ENCODE measurements around the gene PLEKHM2. TPM values are rescaled to one million over a fixed set of nuclear protein-coding genes. Genes with fewer than 3 reads are reported as not detected.

The PLEKHM2 gene
- total RNA-seq, 1 experiment from 2014 or later, result 45.9 TPM

DNA sequence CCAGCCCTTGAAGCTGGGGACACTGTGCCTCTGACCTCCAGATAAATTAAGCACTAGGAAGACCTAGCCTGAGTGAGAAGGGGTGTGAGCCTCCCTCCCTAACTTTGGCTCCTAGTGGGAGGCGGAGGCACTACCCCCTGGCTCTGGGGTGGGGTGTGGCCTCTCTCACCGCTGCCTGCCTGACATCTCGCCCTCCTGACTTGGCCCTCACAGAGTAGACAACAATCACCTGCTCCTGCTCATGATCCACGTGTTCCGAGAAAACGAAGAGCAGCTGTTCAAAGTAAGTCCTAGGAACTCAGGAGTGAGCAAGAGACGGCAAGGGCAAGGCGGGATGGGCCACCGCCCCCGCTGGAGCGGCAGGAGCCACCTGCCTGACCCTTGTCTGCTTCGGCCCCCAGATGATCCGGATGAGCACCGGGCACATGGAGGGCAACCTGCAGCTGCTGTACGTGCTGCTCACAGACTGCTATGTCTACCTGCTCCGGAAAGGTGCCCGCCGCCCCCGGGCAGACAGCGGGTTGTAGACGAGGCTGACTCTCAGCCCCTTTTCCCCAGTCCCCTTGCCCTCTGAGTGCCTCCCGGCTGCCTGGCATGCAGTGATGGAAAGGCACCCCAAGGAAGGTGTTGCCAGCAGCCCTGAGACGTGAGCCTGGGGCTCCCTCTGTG is 43.9 kb downstream of the PLEKHM2 start:
- Histone ChIP-seq H3K18ac (ENCODE audit: insufficient read length, low read depth, low read length) (no peak overlapping the region), H3K4me2 (ENCODE audit: insufficient read depth, insufficient read length, low read length) (no peak overlapping the region), H2BK120ac (ENCODE audit: low read depth, low read length, poor library complexity, severe bottlenecking) (no peak overlapping the region), H4K8ac (replicated peaks; ENCODE audit: insufficient read length, low read depth, low read length) (no peak overlapping the region), H4K5ac (ENCODE audit: insufficient read length, low read depth, low read length) (no peak overlapping the region), H3K27me3 (ENCODE audit: insufficient read depth, low read length) (no peaks in the 10 kb centered on the region), H3K23ac (ENCODE audit: insufficient read length, low read depth, low read length) (no peak overlapping the region), H2BK20ac (ENCODE audit: low read depth, low read length, poor library complexity, severe bottlenecking) (no peak overlapping the region), H2AFZ (ENCODE audit: low read length) (no peak overlapping the region), H3T11ph (ENCODE audit: low read length) (no peak overlapping the region), H4K91ac (ENCODE audit: insufficient read length, low read depth, low read length) (no peak overlapping the region), H3K9me3 (ENCODE audit: control insufficient read depth, low read depth, low read length) (no peaks in the 10 kb centered on the region), H3K9ac (ENCODE audit: extremely low read depth, insufficient read length, low read length) (no peak overlapping the region), H2BK15ac (ENCODE audit: low read depth, low read length) (no peak overlapping the region), H2BK12ac (ENCODE audit: insufficient read length, low read depth, low read length) (no peak overlapping the region), H2BK5ac (ENCODE audit: insufficient read length, low read length) (no peak overlapping the region), H3K79me1 (ENCODE audit: insufficient read depth, low read depth, low read length, poor library complexity, severe bottlenecking) (no peaks in the 10 kb centered on the region), H3K79me2 (ENCODE audit: insufficient read depth, low read length) (no peaks in the 10 kb centered on the region), H3K4ac (ENCODE audit: low read depth, low read length) (no peak overlapping the region), H3K14ac (ENCODE audit: insufficient read depth, low read length) (no peak overlapping the region), H4K20me1 (ENCODE audit: control insufficient read depth, insufficient read depth, insufficient read length) (no peaks in the 10 kb centered on the region), H2AK5ac (ENCODE audit: insufficient read length, low read length) (no peak overlapping the region), H3K56ac (ENCODE audit: insufficient read length, low read depth, low read length) (no peak overlapping the region), H3K23me2 (ENCODE audit: insufficient read length, low read depth, low read length, poor library complexity, severe bottlenecking) (no peaks in the 10 kb centered on the region), H3K4me1 (ENCODE audit: insufficient read depth, low read length) (no peaks in the 10 kb centered on the region), H3K27ac (ENCODE audit: insufficient read length, low read depth, low read length) (no peak overlapping the region)
- H3K27ac Mint-ChIP-seq, result no peak overlapping the region
- no CpG with 5 or more reads among the region's 23 CpGs for WGBS (ENCODE audit: extremely low coverage, insufficient read length, low lambda C conversion rate)
- no peaks in the 10 kb centered on the region for H3K9me3 Mint-ChIP-seq
- H3K4me1 Mint-ChIP-seq, result 0 out of 4 replicates have a peak, but pooled peaks cover 0 to 3% of the 10 kb centered on the region in 2 experiments
- H3K36me3 Mint-ChIP-seq (ENCODE audit: insufficient read depth in 1 of 3, low read depth in 3 of 3), result peaks cover 13 to 47% (median 38%) of the 10 kb centered on the region in 3 experiments; a peak in 5 of 7 replicates
- DNase-seq, result no peak
- H3K4me3 Mint-ChIP-seq, result no peak overlapping the region
- TF ChIP-seq, protein P1, sequence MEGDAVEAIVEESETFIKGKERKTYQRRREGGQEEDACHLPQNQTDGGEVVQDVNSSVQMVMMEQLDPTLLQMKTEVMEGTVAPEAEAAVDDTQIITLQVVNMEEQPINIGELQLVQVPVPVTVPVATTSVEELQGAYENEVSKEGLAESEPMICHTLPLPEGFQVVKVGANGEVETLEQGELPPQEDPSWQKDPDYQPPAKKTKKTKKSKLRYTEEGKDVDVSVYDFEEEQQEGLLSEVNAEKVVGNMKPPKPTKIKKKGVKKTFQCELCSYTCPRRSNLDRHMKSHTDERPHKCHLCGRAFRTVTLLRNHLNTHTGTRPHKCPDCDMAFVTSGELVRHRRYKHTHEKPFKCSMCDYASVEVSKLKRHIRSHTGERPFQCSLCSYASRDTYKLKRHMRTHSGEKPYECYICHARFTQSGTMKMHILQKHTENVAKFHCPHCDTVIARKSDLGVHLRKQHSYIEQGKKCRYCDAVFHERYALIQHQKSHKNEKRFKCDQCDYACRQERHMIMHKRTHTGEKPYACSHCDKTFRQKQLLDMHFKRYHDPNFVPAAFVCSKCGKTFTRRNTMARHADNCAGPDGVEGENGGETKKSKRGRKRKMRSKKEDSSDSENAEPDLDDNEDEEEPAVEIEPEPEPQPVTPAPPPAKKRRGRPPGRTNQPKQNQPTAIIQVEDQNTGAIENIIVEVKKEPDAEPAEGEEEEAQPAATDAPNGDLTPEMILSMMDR (conservative IDR thresholded peaks at IDR 0.05), result no peak
- no peaks in the 10 kb centered on the region for H3K27me3 Mint-ChIP-seq (ENCODE audit: low read depth)
